CD4-positive, alpha-beta T cell treated with Interleukin-2 at 100 ng/mL for 4 hours (primary cell): Measurements from ENCODE around the gene PWP2.

Experiments used
- DNase-seq: peaks from one replicate; pipeline ENCODE4 v3.0.0-alpha.2; 2020; ENCODE audit warnings: low spot score

Gene PWP2

DNA sequence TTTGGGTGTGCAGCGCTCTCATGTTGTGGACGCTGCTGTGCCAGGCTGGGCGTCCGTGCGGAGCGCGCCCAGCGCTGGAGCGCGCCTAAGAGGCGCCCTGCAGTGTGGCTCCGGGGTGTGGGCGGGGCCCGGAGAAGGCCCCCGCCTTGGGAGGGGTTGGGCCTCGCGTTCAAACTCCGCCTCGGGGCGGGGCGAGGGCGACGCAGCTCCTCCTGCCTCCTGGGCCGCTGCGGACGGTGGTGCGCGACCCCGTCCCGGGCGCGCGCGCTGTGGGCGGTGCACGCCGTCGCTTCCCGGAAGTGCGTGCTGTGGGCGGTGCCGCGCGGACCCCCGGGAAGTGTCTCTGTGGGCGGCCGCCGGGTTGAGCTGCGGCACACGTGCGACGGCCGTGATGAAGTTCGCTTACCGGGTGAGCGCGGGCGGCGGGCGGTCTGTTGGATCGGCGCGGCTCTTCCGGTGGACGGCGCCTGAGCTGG lies at the start of gene PWP2:
Gene PWP2, plus strand, starts transcription at position 374 of the 476 bp plus-strand sequence. Its CDS starts 18 bp downstream, at position 392.
- peak; percentile 44 for DNase-seq

DNA sequence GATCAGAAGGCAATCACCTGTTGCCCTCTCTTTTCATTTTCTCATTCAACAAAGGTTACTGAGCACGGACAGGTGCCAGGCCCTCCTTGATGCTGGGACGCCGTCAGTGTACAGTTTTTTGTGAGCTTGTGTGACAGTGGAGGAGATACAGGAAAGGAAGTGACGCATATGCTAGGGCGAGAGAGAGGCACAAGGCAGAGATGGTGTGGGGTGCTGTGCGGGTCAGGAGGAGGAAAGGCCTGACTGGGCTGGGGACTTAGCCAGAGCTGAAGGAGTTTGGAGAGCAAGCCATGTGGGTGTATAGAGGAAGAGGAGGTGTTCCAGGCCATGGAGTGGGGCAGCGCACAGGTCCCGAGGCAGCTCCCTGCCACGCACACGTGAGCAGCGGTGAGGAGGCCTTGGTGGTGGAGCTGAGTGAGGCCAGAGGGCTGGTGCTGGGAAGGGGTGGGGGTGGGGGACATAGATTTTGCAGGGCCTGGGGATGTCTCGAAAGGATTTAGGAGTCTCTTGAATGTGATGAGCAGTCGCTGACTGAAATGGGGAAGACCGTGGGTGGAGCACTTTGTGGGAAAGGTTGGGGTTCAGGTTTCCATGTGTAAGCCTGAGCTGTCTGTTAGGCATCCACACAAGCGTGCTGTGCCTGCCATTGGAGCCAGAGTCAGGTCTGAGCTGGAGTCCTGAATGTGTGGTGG lies 49.1 kb upstream of the PWP2 start:
- peak; percentile 11 for DNase-seq

DNA sequence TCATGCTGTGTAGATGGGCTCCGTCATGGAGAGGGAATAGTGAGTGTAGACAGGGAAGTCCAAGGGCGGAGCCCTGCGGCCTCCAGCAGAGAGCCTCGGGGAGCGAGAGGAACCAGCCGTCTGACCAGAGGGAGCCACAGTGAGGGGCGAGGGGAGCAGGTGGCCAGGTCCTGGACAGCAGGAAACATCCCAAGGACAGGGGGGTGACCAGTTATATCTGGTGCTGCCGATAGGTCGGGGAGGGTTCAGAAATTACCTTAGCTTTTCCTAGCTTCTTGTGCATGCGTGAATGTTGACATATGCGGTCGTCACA lies 48.6 kb upstream of the PWP2 start:
- DNase-seq: no peak

GRCh38 chr21:44058981-44059380 lies 48.2 kb upstream of the PWP2 start:
- DNase-seq: no peak

GRCh38 chr21:44059710-44060109 lies 47.5 kb upstream of the PWP2 start:
- DNase-seq: no peak

DNA sequence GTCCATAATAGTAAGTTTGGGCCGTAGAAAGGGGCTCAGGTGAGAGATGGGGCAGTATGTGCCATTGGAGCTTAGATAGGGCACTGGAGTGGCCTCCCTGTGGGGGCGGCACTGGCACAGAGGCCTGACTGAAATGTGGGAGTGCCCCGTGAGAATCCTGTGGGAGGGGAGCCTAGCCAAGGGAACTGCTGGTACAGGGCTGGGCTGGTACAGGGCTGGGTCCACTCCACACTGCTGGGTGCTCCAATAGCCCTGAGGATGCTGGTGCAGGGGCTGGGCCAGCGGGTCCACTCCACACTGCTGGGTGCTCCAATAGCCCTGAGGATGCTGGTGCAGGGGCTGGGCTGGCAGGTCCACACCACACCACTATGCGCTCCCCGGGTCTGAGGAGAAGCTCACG lies 44.8 kb upstream of the PWP2 start:
- no peak for DNase-seq

- DNase-seq: no peak
Observed at GRCh38 chr21:44063151-44063912, 43.9 kb upstream of the PWP2 start.

GRCh38 chr21:44064852-44065403 lies 42.3 kb upstream of the PWP2 start:
- DNase-seq: no peak

DNA sequence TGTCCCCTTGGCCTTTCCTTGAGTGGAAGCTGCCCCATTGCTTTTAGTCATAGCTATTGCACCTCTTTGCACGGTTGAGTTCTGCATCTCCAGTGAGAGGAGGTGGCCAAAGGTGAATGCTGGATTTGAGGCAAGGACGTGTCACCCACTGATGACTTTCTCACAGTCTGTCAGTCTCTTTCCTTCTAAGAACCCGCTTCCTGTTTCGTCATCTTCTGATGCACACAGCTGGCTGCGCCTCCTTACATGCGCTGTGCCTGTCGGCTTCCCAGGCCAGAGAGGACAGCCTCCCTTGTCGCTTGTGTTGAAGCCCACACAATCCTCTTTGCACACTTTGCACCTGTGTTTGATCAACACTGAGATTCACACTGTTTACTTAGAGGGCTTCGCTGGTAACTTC lies 41.8 kb upstream of the PWP2 start:
- peak; percentile 84 for DNase-seq

DNA sequence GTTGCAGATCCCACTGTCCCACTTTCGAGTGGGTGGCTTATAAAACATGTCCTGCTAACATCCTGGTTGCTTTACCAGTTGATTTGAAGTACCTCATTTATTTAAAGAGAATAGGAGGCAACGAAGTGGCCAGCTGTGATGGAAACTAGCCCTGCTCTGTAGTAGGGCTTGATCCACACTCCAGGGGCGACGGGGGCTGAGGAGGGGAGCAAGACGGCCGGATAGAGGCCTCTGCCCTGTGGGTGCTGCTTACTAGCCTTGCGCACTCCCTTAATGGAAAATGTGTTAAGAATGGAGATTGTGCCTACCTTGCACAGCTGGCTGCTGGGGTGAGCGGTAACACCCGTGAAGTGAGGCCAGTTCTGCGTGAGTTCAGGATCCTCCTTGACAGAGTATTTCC lies 41.1 kb upstream of the PWP2 start:
- DNase-seq: no peak

- no peak for DNase-seq
Observed at GRCh38 chr21:44067011-44067839, 40.0 kb upstream of the PWP2 start.

- DNase-seq: no peak
Observed at GRCh38 chr21:44070391-44070790, 36.8 kb upstream of the PWP2 start.

- DNase-seq: no peak
Observed at GRCh38 chr21:44071359-44072104, 35.7 kb upstream of the PWP2 start.

- no peak for DNase-seq
Observed at GRCh38 chr21:44072111-44072510, 35.1 kb upstream of the PWP2 start.

- peak; percentile 32 for DNase-seq
Observed at GRCh38 chr21:44074315-44074958, 32.8 kb upstream of the PWP2 start.

DNA sequence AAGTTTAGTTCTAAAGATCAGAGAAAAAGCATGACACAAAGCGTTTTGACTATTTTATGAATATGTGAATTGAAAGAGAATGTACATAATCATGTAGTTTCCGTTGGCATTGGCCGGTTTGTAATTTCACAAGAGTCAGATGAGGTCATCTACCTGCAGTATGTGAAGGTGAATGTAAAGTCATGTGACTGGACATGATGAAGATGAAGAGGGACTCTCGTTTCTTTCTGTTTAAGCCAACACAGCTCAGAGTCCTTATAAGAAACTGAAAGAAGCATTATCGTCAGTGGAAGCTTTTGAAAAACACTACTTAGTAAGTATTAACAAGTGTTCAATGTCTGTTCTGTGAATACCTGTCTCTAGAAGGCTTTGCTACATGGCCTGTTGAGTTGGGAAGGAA lies 30.9 kb upstream of the PWP2 start:
- no peak for DNase-seq

DNA sequence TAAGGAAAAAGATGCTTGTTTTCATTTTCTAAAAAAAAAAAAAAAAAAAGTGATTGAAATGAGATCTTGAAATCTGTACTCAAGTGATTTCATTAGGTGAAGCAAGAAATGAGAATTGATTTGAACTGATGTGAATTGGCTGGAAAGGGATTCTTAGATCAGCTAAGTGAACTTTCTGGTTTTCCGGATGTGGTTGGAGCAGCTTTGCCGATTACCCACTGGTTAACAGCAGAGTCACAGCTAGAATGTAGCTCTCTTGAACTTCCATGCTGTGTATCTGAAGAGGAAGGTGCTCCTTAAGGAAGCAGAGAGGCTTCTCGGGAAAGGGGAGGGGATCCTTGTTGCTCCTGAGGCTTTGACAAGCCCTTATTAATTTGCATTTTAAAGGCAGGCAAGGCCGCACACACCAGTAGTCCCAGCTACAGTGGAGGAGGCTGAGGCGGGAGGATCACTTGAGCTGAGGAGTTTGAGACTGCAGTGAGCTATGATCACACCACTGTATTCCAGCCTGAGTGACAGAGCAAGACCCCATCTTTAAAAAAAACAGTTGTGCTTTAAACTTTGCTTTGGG lies 28.7 kb upstream of the PWP2 start:
- peak; percentile 23 for DNase-seq

- DNase-seq: no peak
Observed at GRCh38 chr21:44079446-44079845, 27.8 kb upstream of the PWP2 start.

DNA sequence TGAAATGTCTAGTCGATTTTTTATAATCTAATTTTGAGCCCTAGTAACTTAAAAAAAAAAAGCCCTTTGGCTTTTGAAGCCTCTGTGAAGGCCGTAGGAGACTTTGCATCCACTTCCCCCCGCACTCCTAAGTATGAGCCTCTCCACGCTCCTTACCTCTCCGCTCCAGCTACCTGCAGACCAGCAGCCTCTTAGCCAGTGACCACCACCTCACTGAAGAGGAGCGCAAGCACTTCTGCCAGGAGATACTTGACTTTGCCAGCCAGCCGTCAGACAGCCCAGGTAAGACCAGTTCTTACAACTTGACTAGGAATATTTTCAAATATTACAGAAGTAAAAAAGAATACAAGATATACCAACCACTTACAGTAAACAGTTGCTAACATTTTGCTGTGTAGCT lies 27.4 kb upstream of the PWP2 start:
- DNase-seq: no peak

- peak; percentile 12 for DNase-seq
Observed at GRCh38 chr21:44082648-44083440, 24.4 kb upstream of the PWP2 start.
